HG02870 (cell line): ENCODE results near the gene TPCN1.

Experiments used
- ATAC-seq: cut with Tn5 transposase; IDR thresholded peaks from one replicate; pipeline ENCODE4 v1.9.1; 2021; ENCODE audit warnings: mild to moderate bottlenecking, moderate library complexity; ENCODE audit not compliant: unreplicated experiment

TPCN1 gene

GRCh38 chr12:113301811-113302210 lies 80.5 kb downstream of the TPCN1 start:
- no peak for ATAC-seq

- no peak for ATAC-seq
Observed at GRCh38 chr12:113302466-113302865, 81.2 kb downstream of the TPCN1 start.

- no peak for ATAC-seq
Observed at GRCh38 chr12:113302886-113303640, 81.8 kb downstream of the TPCN1 start.

- ATAC-seq, result no peak
Observed at GRCh38 chr12:113305281-113305856, 84.1 kb downstream of the TPCN1 start.

GRCh38 chr12:113306382-113306781 lies 85.1 kb downstream of the TPCN1 start:
- ATAC-seq, result no peak

- ATAC-seq, result no peak
Observed at GRCh38 chr12:113310489-113310888, 89.2 kb downstream of the TPCN1 start.

- ATAC-seq, result no peak
Observed at GRCh38 chr12:113314121-113314529, 92.9 kb downstream of the TPCN1 start.

- ATAC-seq, result no peak
Observed at GRCh38 chr12:113315358-113315757, 94.1 kb downstream of the TPCN1 start.

- ATAC-seq, result no peak
Observed at GRCh38 chr12:113316155-113316554, 94.9 kb downstream of the TPCN1 start.

- ATAC-seq, result no peak
Observed at GRCh38 chr12:113317122-113317521, 95.9 kb downstream of the TPCN1 start.

- no peak for ATAC-seq
Observed at GRCh38 chr12:113318046-113318656, 96.9 kb downstream of the TPCN1 start.

GRCh38 chr12:113318900-113319628 lies 97.8 kb downstream of the TPCN1 start:
- ATAC-seq, result no peak

- ATAC-seq, result no peak
Observed at GRCh38 chr12:113320401-113320800, 99.1 kb downstream of the TPCN1 start.

- ATAC-seq, result no peak
Observed at GRCh38 chr12:113322343-113322742, 101.1 kb downstream of the TPCN1 start.

GRCh38 chr12:113325916-113326315 lies 104.7 kb downstream of the TPCN1 start:
- no peak for ATAC-seq

GRCh38 chr12:113326775-113327395 lies 105.6 kb downstream of the TPCN1 start:
- no peak for ATAC-seq

- ATAC-seq, result no peak
Observed at GRCh38 chr12:113328368-113328889, 107.2 kb downstream of the TPCN1 start.

- ATAC-seq, result no peak
Observed at GRCh38 chr12:113329022-113329790, 107.9 kb downstream of the TPCN1 start.

- no peak for ATAC-seq
Observed at GRCh38 chr12:113329791-113330417, 108.6 kb downstream of the TPCN1 start.

GRCh38 chr12:113330505-113330904 lies 109.2 kb downstream of the TPCN1 start:
- ATAC-seq, result no peak
